Endothelial cell of umbilical vein (primary cell): ENCODE data around the gene ZNF615. TPM values are rescaled to one million over a fixed set of nuclear protein-coding genes. Genes with fewer than 3 reads are reported as not detected.

ENCODE experiments used
- BruUV-seq: library from RNA; stranded (reverse); fragments of 400-500 nt; replicated peaks from 2 replicates; lab custom pipeline; 2021; lab: Mats Ljungman, UMichigan
- CTCF ChIA-PET: fragments of 300-600, 350-600 bp; sonication (Branson Sonifier 250); formaldehyde crosslinking; loops from one replicate; lab custom pipeline; 2021; ENCODE audit warnings: antibody characterized with exemption, inconsistent platforms; lab: Charles Lee
- POLR2A ChIA-PET: fragments of 300-600, 350-600 bp; sonication (Branson Sonifier 250); formaldehyde crosslinking; loops from one replicate; lab custom pipeline; 2021; ENCODE audit warnings: antibody characterized with exemption, inconsistent platforms; lab: Charles Lee
- DNase-seq: peaks from one replicate; pipeline ENCODE4 v3.0.0-alpha.2; 2011; ENCODE audit warnings: low read depth, low spot score
- FAIRE-seq: peaks from 2 replicates; lab custom pipeline; 2011; peaks lifted over from hg19 to GRCh38; lab: Jason Lieb, UNC
- H2AFZ ChIP-seq: 2 replicates; pipeline ENCODE4 v1.6.0; 2012; ENCODE audit warnings: low read depth, low read length, control low read depth, inconsistent platforms
- H3K27ac ChIP-seq: 2 replicates; pipeline ENCODE4 v1.5.1; 2011; ENCODE audit warnings: low read depth, mild to moderate bottlenecking, control low read depth, low read length, moderate library complexity; ENCODE audit not compliant: insufficient read depth
- H3K27me3 ChIP-seq, 2 experiments: 2 replicates each; pipeline versions ENCODE4 v1.6.0 to v1.6.1; 2011; ENCODE audit warnings: low read length in 2 of 2, mixed read lengths in 1 of 2; ENCODE audit not compliant: control insufficient read depth in 2 of 2, insufficient read depth in 2 of 2
- H3K36me3 ChIP-seq, 2 experiments: 2 replicates in 1 of 2; 3 replicates in 1 of 2; pipeline ENCODE4 v1.5.1; 2011; ENCODE audit warnings: low read length in 2 of 2, mild to moderate bottlenecking in 1 of 2, moderate library complexity in 1 of 2; ENCODE audit not compliant: control insufficient read depth in 2 of 2, insufficient read depth in 2 of 2; ENCODE audit errors: extremely low read depth in 1 of 2
- H3K4me1 ChIP-seq: 3 replicates; pipeline ENCODE4 v1.5.1; 2011; ENCODE audit warnings: mild to moderate bottlenecking, low read length; ENCODE audit not compliant: control insufficient read depth, insufficient read depth; ENCODE audit errors: extremely low read depth
- H3K4me2 ChIP-seq: 2 replicates; pipeline ENCODE4 v1.6.1; 2011; ENCODE audit warnings: low read length, control low read depth, mixed read lengths; ENCODE audit not compliant: insufficient read depth
- H3K4me3 ChIP-seq, 3 experiments: fragments of 200-600 bp in 1 of 3; sonication (generic), shearing (Covaris generic) in 1 of 3; replicated peaks in 1 of 3; 2 replicates each; pipeline ENCODE4 v1.5.1; 2011 to 2016; ENCODE audit warnings: control low read depth in 3 of 3, low read length in 3 of 3, mild to moderate bottlenecking in 2 of 3, inconsistent platforms in 1 of 3, low read depth in 1 of 3, moderate library complexity in 1 of 3; ENCODE audit not compliant: insufficient read depth in 1 of 3
- H3K79me2 ChIP-seq: 2 replicates; pipeline ENCODE4 v1.6.0; 2012; ENCODE audit warnings: low read length, inconsistent platforms; ENCODE audit not compliant: control insufficient read depth, insufficient read depth
- H3K9ac ChIP-seq: replicated peaks from 2 replicates; pipeline ENCODE3; 2011; ENCODE audit warnings: low read length, control low read depth; ENCODE audit not compliant: insufficient read depth; ENCODE audit errors: extremely low read depth
- H3K9me1 ChIP-seq: replicated peaks from 3 replicates; pipeline ENCODE4 v1.6.0; 2011; ENCODE audit warnings: mild to moderate bottlenecking, low read length; ENCODE audit not compliant: control insufficient read depth, insufficient read depth; ENCODE audit errors: extremely low read depth
- H3K9me3 ChIP-seq: replicated peaks from 2 replicates; pipeline ENCODE4 v1.5.1; 2012; ENCODE audit warnings: low read length, inconsistent platforms; ENCODE audit not compliant: control insufficient read depth, insufficient read depth
- H4K20me1 ChIP-seq: replicated peaks from 2 replicates; pipeline ENCODE3; 2011; ENCODE audit warnings: mild to moderate bottlenecking, low read length; ENCODE audit not compliant: control insufficient read depth, insufficient read depth; ENCODE audit errors: extremely low read depth
- EZH2 ChIP-seq: IDR thresholded peaks from 2 replicates; pipeline ENCODE4 v1.6.1; 2012; ENCODE audit warnings: borderline replicate concordance, low read depth, mild to moderate bottlenecking, moderate library complexity, low read length, inconsistent platforms; ENCODE audit not compliant: severe bottlenecking
- FOS ChIP-seq: IDR thresholded peaks from 2 replicates; pipeline ENCODE4 v1.6.1; 2011; ENCODE audit warnings: mild to moderate bottlenecking, low read length, moderate library complexity, borderline replicate concordance; ENCODE audit not compliant: insufficient read depth
- GATA2 ChIP-seq: IDR thresholded peaks from 2 replicates; pipeline ENCODE4 v1.7.0; 2011; ENCODE audit warnings: low read depth, mild to moderate bottlenecking, moderate library complexity, mixed read lengths, low read length; ENCODE audit not compliant: insufficient read length, insufficient read depth
- JUN ChIP-seq: IDR thresholded peaks from 2 replicates; pipeline ENCODE4 v1.6.1; 2011; ENCODE audit warnings: borderline replicate concordance, low read depth; ENCODE audit not compliant: insufficient read length, insufficient read depth
- MYC ChIP-seq: IDR thresholded peaks from one replicate; pipeline ENCODE4 v1.6.1; 2011; ENCODE audit warnings: mild to moderate bottlenecking, low read depth, low read length
- POLR2A ChIP-seq: IDR thresholded peaks from 2 replicates; pipeline ENCODE4 v1.6.1; 2012; ENCODE audit warnings: low read depth, mild to moderate bottlenecking, control low read depth, low read length
- POLR2AphosphoS5 ChIP-seq: IDR thresholded peaks from 2 replicates; pipeline ENCODE4 v1.6.1; 2012; ENCODE audit warnings: low read depth, mild to moderate bottlenecking, control low read depth, low read length, moderate library complexity; ENCODE audit not compliant: insufficient read depth
- dilution Hi-C: fragments of 300-500 bp; cut with MboI; formaldehyde crosslinking; loops from one replicate; pipeline ENCODE4 v1.15.0; 2019; ENCODE audit warnings: low sequenced_read_pairs; ENCODE audit not compliant: extremely low pct_ligation_motif_present
- intact Hi-C: fragments of 100-400 bp; cut with micrococcal nuclease; formaldehyde crosslinking; loops from one replicate; pipeline ENCODE4 v1.10.0; 2022
- polyA plus RNA-seq, 4 experiments: library from polyadenylated mRNA; depleted of rRNA in 3 of 4; stranded (reverse) in 3 of 4; unstranded in 1 of 4; fragments of >200 nt; gene quantifications; 2 replicates each; pipeline versions ENCODE4 v1.2.1 to v1.2.3, GENCODE V29; 2011 to 2012; ENCODE audit warnings: missing spikeins in 1 of 4
- total RNA-seq: library from RNA; stranded (reverse); gene quantifications from 2 replicates; pipeline ENCODE4 v1.2.3, GENCODE V29; 2021
- TF ChIP-seq, protein P1 (sequence below), 2 donors: IDR thresholded peaks; 1 replicate in 1 of 2; 2 replicates in 1 of 2; pipeline ENCODE4 v1.5.1; 2011; ENCODE audit warnings: low read length in 2 of 2, mild to moderate bottlenecking in 2 of 2, moderate library complexity in 2 of 2, control low read depth in 1 of 2, inconsistent platforms in 1 of 2, low read depth in 1 of 2; ENCODE audit not compliant: insufficient read depth in 1 of 2; ENCODE audit errors: extremely low read depth in 1 of 2
- TF ChIP-seq, protein P2 (sequence below): IDR thresholded peaks from 2 replicates; pipeline ENCODE4 v1.6.1; 2011; ENCODE audit not compliant: insufficient read depth, insufficient read length

The ZNF615 gene
- total and polyA plus RNA-seq, 2 donors (not counting 3 experiments of a cell fraction or from before 2014, with no cell fraction given): 1.4 to 4.5 TPM

DNA sequence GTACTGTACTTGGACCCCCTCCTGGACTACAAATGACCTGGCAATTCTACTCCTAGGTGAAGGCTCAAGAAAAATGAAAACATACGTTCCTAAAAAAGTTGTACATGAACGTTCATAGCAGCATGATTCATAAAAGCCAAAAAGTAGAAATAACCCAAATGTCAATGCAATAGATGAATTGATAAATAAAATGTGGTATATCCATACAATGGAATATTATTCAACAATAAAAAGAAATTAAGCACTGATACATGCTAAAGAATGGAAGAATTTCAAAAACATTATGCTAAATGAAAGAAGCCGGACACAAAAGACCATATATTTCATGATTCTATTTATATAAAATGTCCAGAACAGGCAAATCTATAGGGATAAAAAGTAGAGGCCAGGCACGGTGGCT lies 31.2 kb upstream of the ZNF615 start:
- ChIA-PET POLR2A (no interaction called here), CTCF (no interaction called here)
- no peaks in the 10 kb centered on the region for H4K20me1 ChIP-seq
- H3K27ac ChIP-seq: no peak overlapping the region
- intact Hi-C loops (no loop called here), dilution Hi-C loops (no loop called here)
- no peak overlapping the region for H2AFZ ChIP-seq
- FAIRE-seq: no peak
- H3K9ac ChIP-seq: no peak overlapping the region
- no peaks in the 10 kb centered on the region for H3K79me2 ChIP-seq
- no peak overlapping the region for H3K4me3 ChIP-seq
- DNase-seq: no peak
- no peaks in the 10 kb centered on the region for H3K4me1 ChIP-seq
- no peaks in the 10 kb centered on the region for H3K27me3 ChIP-seq
- H3K9me3 ChIP-seq: peaks cover 8% of the 10 kb centered on the region
- H3K4me2 ChIP-seq: no peak overlapping the region
- peaks cover 15 to 35% of the 10 kb centered on the region in 2 experiments for H3K36me3 ChIP-seq
- no peak for TF ChIP-seq GATA2
- no TSS peak for BruUV-seq
- H3K9me1 ChIP-seq: no peaks in the 10 kb centered on the region

DNA sequence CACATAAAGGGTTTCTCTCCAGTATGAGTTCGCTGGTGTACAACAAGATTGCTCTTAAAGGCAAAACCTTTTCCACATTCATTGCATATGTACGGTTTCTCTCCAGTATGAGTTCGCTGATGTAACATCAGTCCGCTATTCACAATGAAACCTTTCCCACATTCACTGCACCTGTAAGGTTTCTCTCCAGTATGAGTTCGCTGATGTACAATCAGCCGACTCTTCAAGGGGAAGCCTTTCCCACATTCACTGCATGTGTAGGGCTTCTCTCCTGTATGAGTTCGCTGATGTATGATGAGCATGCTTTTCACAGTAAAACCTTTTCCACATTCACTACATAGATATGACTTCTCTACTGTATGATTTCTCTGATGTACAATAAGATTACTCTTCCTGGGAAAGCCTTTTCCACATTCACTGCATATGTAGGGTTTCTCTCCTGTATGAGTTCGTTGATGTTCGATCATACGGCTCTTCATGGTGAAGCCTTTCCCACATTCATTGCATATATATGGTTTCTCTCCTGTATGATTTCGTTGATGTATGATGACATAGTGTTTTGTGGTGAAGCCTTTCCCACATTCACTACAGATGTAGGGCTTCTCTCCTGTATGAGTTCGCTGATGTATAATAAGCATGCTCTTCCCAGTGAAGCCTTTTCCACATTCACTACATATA lies 26.2 kb upstream of the ZNF615 start:
- Histone ChIP-seq H2AFZ (no peak overlapping the region), H3K36me3 (peaks cover 9 to 27% of the 10 kb centered on the region in 2 experiments), H3K79me2 (no peaks in the 10 kb centered on the region), H3K4me2 (no peak overlapping the region), H3K9me1 (no peaks in the 10 kb centered on the region), H3K27ac (no peak overlapping the region), H4K20me1 (no peaks in the 10 kb centered on the region), H3K4me1 (peaks cover under 1% of the 10 kb centered on the region), H3K9ac (no peak overlapping the region), H3K9me3 (peaks cover 20% of the 10 kb centered on the region), H3K4me3 (no peak overlapping the region), H3K27me3 (no peaks in the 10 kb centered on the region)
- FAIRE-seq (no peak), DNase-seq (no peak)
- dilution Hi-C loops: no loop called here
- TF ChIP-seq POLR2AphosphoS5 (no peak), FOS (no peak), MYC (no peak), EZH2 (no peak), JUN (no peak), GATA2 (no peak), POLR2A (no peak)
- TF ChIP-seq, protein P1, sequence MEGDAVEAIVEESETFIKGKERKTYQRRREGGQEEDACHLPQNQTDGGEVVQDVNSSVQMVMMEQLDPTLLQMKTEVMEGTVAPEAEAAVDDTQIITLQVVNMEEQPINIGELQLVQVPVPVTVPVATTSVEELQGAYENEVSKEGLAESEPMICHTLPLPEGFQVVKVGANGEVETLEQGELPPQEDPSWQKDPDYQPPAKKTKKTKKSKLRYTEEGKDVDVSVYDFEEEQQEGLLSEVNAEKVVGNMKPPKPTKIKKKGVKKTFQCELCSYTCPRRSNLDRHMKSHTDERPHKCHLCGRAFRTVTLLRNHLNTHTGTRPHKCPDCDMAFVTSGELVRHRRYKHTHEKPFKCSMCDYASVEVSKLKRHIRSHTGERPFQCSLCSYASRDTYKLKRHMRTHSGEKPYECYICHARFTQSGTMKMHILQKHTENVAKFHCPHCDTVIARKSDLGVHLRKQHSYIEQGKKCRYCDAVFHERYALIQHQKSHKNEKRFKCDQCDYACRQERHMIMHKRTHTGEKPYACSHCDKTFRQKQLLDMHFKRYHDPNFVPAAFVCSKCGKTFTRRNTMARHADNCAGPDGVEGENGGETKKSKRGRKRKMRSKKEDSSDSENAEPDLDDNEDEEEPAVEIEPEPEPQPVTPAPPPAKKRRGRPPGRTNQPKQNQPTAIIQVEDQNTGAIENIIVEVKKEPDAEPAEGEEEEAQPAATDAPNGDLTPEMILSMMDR (IDR thresholded peaks at IDR 0.05; ENCODE audit: extremely low read depth in 1 of 2, insufficient read depth in 1 of 2, low read depth in 1 of 2, low read length in 2 of 2): no peak
- TF ChIP-seq, protein P2, sequence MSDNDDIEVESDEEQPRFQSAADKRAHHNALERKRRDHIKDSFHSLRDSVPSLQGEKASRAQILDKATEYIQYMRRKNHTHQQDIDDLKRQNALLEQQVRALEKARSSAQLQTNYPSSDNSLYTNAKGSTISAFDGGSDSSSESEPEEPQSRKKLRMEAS: no peak
- BruUV-seq: no TSS peak
- POLR2A ChIA-PET: no interaction called here
- CTCF ChIA-PET: no interaction called here
- intact Hi-C loops: no loop called here
